Stomach (tissue), 4 donors: ENCODE results near the gene MBD3L2B.

Experiments
- POLR2A ChIP-seq, 4 donors: fragments of 450-650 bp; IDR thresholded peaks; one replicate each; pipeline ENCODE4 v1.6.1; 2016; ENCODE audit warnings: antibody characterized with exemption in 4 of 4, control low read depth in 2 of 4, mild to moderate bottlenecking in 1 of 4, moderate library complexity in 1 of 4
- POLR2AphosphoS5 ChIP-seq, 3 donors: sonication (generic); formaldehyde crosslinking; IDR thresholded peaks; one replicate each; pipeline ENCODE4 v1.6.1; 2016; ENCODE audit warnings: antibody characterized with exemption in 3 of 3
- TF ChIP-seq, protein P1 (sequence below), 7 experiments: fragments of 450-650 bp in 4 of 7; fragments of 200-600 bp in 3 of 7; sonication (generic) in 3 of 7; IDR thresholded peaks; one replicate each; pipeline ENCODE4 v1.5.1; 2016 to 2019; ENCODE audit warnings: antibody characterized with exemption in 7 of 7, control low read depth in 2 of 7, mild to moderate bottlenecking in 1 of 7

GRCh38 chr19:7013678-7014077 is 7.6 kb downstream of the MBD3L2B start:
- TF ChIP-seq POLR2AphosphoS5 (IDR thresholded peaks at IDR 0.05) (no peak), POLR2A (IDR thresholded peaks at IDR 0.05) (no peak)
- TF ChIP-seq, protein P1, sequence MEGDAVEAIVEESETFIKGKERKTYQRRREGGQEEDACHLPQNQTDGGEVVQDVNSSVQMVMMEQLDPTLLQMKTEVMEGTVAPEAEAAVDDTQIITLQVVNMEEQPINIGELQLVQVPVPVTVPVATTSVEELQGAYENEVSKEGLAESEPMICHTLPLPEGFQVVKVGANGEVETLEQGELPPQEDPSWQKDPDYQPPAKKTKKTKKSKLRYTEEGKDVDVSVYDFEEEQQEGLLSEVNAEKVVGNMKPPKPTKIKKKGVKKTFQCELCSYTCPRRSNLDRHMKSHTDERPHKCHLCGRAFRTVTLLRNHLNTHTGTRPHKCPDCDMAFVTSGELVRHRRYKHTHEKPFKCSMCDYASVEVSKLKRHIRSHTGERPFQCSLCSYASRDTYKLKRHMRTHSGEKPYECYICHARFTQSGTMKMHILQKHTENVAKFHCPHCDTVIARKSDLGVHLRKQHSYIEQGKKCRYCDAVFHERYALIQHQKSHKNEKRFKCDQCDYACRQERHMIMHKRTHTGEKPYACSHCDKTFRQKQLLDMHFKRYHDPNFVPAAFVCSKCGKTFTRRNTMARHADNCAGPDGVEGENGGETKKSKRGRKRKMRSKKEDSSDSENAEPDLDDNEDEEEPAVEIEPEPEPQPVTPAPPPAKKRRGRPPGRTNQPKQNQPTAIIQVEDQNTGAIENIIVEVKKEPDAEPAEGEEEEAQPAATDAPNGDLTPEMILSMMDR (IDR thresholded peaks at IDR 0.05): no peak
